Ascending aorta (tissue), 2 donors: ENCODE data around the gene MAOA. TPM values are rescaled to one million over a fixed set of nuclear protein-coding genes. Genes with fewer than 3 reads are reported as not detected.

Experiments used
- DNase-seq, 2 donors: peaks; one replicate each; pipeline ENCODE4 v3.0.0-alpha.2; 2019; ENCODE audit warnings: low spot score in 2 of 2
- H3K27ac ChIP-seq, 2 donors: fragments of 200-600 bp; sonication (generic); one replicate each; pipeline ENCODE4 v1.5.1; 2016 to 2017; ENCODE audit warnings: mild to moderate bottlenecking in 1 of 2
- H3K27me3 ChIP-seq: fragments of 200-600 bp; sonication (generic); one replicate; pipeline ENCODE4 v1.5.1; 2017
- H3K36me3 ChIP-seq, 2 donors: fragments of 200-600 bp; sonication (generic); one replicate each; pipeline ENCODE4 v1.5.1; 2016
- H3K4me1 ChIP-seq, 2 donors: fragments of 200-600 bp; sonication (generic); one replicate each; pipeline ENCODE4 v1.5.1; 2016 to 2017; ENCODE audit warnings: mild to moderate bottlenecking in 1 of 2
- H3K4me3 ChIP-seq, 2 donors: fragments of 200-600 bp; sonication (generic); one replicate each; pipeline ENCODE4 v1.5.1; 2016 to 2017; ENCODE audit warnings: mild to moderate bottlenecking in 1 of 2
- H3K9me3 ChIP-seq, 2 donors: fragments of 200-600 bp; sonication (generic); one replicate each; pipeline ENCODE4 v1.5.1; 2016
- intact Hi-C: fragments of 100-400 bp; cut with DNase I; formaldehyde crosslinking; loops from one replicate; pipeline ENCODE4 v1.15.1; 2023
- total RNA-seq: library from RNA; depleted of rRNA; stranded (reverse); fragments of >200 nt; gene quantifications from one replicate; pipeline ENCODE4 v1.1.0, GENCODE V29; 2016
- TF ChIP-seq, protein P1 (sequence below), 3 experiments: fragments of 200-600 bp in 2 of 3; fragments of 450-650 bp in 1 of 3; sonication (generic) in 2 of 3; IDR thresholded peaks; one replicate each; pipeline ENCODE4 v1.5.1; 2016 to 2019; ENCODE audit warnings: antibody characterized with exemption in 3 of 3, mild to moderate bottlenecking in 1 of 3, moderate library complexity in 1 of 3

The MAOA gene
- total RNA-seq, 1 donor from 2014 or later, result 93.6 TPM

GRCh38 chrX:43735957-43736356, 79.9 kb downstream of the MAOA start:
- Histone ChIP-seq H3K9me3 (no peaks in the 10 kb centered on the region), H3K4me3 (no peak overlapping the region), H3K27me3 (no peaks in the 10 kb centered on the region), H3K4me1 (no peaks in the 10 kb centered on the region), H3K36me3 (peaks cover 8 to 26% of the 10 kb centered on the region in 2 donors), H3K27ac (no peak overlapping the region)
- DNase-seq, result no peak
- TF ChIP-seq, protein P1, sequence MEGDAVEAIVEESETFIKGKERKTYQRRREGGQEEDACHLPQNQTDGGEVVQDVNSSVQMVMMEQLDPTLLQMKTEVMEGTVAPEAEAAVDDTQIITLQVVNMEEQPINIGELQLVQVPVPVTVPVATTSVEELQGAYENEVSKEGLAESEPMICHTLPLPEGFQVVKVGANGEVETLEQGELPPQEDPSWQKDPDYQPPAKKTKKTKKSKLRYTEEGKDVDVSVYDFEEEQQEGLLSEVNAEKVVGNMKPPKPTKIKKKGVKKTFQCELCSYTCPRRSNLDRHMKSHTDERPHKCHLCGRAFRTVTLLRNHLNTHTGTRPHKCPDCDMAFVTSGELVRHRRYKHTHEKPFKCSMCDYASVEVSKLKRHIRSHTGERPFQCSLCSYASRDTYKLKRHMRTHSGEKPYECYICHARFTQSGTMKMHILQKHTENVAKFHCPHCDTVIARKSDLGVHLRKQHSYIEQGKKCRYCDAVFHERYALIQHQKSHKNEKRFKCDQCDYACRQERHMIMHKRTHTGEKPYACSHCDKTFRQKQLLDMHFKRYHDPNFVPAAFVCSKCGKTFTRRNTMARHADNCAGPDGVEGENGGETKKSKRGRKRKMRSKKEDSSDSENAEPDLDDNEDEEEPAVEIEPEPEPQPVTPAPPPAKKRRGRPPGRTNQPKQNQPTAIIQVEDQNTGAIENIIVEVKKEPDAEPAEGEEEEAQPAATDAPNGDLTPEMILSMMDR (IDR thresholded peaks at IDR 0.05), result no peak
- intact Hi-C loops, result no loop called here

- Histone ChIP-seq H3K36me3 (peaks cover 6 to 20% of the 10 kb centered on the region in 2 donors), H3K9me3 (no peaks in the 10 kb centered on the region), H3K27ac (peak overlapping the region in 1 of 2 donors; percentile 6), H3K4me3 (no peak overlapping the region), H3K4me1 (no peaks in the 10 kb centered on the region), H3K27me3 (no peaks in the 10 kb centered on the region)
- TF ChIP-seq, protein P1 (IDR thresholded peaks at IDR 0.05), result no peak
- intact Hi-C loops, result no loop called here
- no peak for DNase-seq
Measured at GRCh38 chrX:43741843-43742573, 85.9 kb downstream of the MAOA start.

DNA sequence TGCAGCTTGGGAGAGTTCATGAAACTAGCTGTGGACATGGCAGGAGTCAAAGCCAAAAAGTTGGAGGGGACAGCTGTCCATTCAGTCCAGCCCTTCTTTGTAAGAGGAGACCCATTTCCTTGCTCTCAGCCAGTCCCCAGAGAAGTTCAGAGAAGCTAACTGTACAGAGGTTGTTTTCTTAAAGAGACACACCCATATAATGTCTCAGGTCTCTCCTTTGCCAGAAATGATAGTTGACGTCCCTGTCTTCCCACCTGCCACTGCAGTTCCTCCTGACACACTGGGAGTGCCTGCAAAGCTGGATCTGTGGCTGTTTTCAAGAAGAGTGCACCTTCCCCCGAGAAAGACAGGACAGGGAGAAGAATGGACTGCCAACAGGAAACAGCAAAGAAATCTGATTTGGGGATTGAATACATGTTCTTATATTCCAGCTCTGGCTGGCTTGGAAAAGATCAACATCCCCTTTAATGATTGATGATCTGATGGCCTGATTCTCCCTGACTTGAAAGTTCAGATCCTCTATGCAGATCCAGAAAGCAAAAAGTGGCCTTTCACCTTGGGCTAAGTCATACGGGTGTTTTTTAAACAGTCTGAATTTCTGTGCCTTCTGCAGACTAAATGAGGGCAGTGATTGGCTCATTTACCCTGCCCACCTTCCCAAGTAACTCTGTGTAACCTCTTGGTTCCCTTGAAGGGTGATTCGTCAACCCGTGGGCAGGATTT, 87.2 kb downstream of the MAOA start:
- intact Hi-C loops, result no loop called here
- Histone ChIP-seq H3K27ac (peak overlapping the region in 1 of 2 donors; percentile 6), H3K36me3 (peaks cover 6 to 17% of the 10 kb centered on the region in 2 donors), H3K9me3 (no peaks in the 10 kb centered on the region), H3K27me3 (no peaks in the 10 kb centered on the region), H3K4me1 (no peaks in the 10 kb centered on the region), H3K4me3 (no peak overlapping the region)
- TF ChIP-seq, protein P1 (IDR thresholded peaks at IDR 0.05), result no peak
- DNase-seq, result no peak

GRCh38 chrX:43744284-43744683, 88.2 kb downstream of the MAOA start:
- H3K4me3 ChIP-seq, result no peak overlapping the region
- intact Hi-C loops, result no loop called here
- TF ChIP-seq, protein P1 (IDR thresholded peaks at IDR 0.05), result no peak

DNA sequence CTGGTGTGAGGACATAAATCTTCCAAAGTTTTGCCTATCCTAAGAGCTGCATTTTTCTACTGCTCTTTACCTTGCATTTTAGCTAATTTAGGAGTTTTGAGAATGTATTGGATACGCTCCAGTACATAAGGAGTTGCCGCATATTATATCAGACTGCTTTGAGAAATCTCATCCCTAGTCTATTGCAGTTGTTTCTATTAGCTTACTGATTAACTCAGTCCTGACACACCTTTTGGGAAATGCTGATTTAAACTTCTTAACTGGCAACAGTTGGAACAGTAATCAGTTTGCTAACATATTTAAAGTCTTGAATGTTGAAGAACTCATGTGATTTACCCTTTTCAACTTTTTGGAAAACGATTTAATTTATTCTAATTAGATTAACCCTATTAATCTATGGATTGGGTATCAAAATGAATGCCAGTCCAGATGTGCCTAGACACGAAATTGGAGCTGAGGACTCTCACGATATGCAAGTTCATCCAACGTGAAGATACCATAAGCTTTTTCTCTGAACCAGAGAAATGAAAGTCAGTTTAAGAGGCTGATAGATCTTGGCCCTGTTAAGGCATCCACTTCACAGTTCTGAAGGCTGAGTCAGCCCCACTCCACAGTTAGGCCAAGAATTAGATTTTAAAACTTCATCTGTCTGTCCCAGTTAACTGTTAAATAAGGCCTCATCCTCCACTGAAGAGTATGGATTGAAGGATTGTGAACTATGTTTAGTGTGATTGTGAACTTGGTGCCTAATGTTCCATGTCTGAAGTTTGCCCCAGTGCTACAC, 90.0 kb downstream of the MAOA start:
- TF ChIP-seq, protein P1 (IDR thresholded peaks at IDR 0.05), result no peak
- Histone ChIP-seq H3K36me3 (peaks cover 6 to 17% of the 10 kb centered on the region in 2 donors), H3K27me3 (no peaks in the 10 kb centered on the region), H3K4me1 (no peaks in the 10 kb centered on the region), H3K9me3 (no peaks in the 10 kb centered on the region), H3K4me3 (no peak overlapping the region), H3K27ac (no peak overlapping the region)
- intact Hi-C loops, result loop anchor here (2.0 kb wide), 1 partner anchor 91 kb away; no protein-coding TSS in a partner anchor
- DNase-seq, result no peak

More at GRCh38 chrX:43744284-43744683, 88.2 kb downstream of the MAOA start:
- no peak overlapping the region for H3K27ac ChIP-seq
- H3K9me3 ChIP-seq, result no peaks in the 10 kb centered on the region
- no peak for DNase-seq
- H3K27me3 ChIP-seq, result no peaks in the 10 kb centered on the region
- peaks cover 6 to 17% of the 10 kb centered on the region in 2 donors for H3K36me3 ChIP-seq
- H3K4me1 ChIP-seq, result no peaks in the 10 kb centered on the region
